Stimulated activated CD4-positive, alpha-beta T cell treated with anti-CD3 and anti-CD28 coated beads, Interleukin-15, amount 100 ng/mL, for 1 hour (primary cell): ENCODE measurements around the gene LINGO1.

ENCODE experiments used
- DNase-seq, 2 donors: peaks; one replicate each; pipeline ENCODE4 v3.0.0-alpha.2; 2020; ENCODE audit warnings: low read depth in 1 of 2, low spot score in 1 of 2

LINGO1 gene

GRCh38 chr15:77631745-77632533 is 773 bp downstream of the LINGO1 start:
- DNase-seq: peak in 1 of 2 donors; percentile 5

- no peak for DNase-seq
Measured at GRCh38 chr15:77630956-77631744, 1.6 kb downstream of the LINGO1 start.

- no peak for DNase-seq
Measured at GRCh38 chr15:77630056-77630455, 2.7 kb downstream of the LINGO1 start.

GRCh38 chr15:77629070-77630030 is 3.4 kb downstream of the LINGO1 start:
- no peak for DNase-seq

GRCh38 chr15:77628010-77628409 is 4.7 kb downstream of the LINGO1 start:
- no peak for DNase-seq

GRCh38 chr15:77627581-77627980 is 5.1 kb downstream of the LINGO1 start:
- no peak for DNase-seq

- DNase-seq: no peak
Measured at GRCh38 chr15:77627067-77627466, 5.6 kb downstream of the LINGO1 start.

GRCh38 chr15:77626002-77626401 is 6.7 kb downstream of the LINGO1 start:
- DNase-seq: no peak

GRCh38 chr15:77625376-77625775 is 7.3 kb downstream of the LINGO1 start:
- DNase-seq: no peak

- no peak for DNase-seq
Measured at GRCh38 chr15:77624868-77625267, 7.8 kb downstream of the LINGO1 start.

- no peak for DNase-seq
Measured at GRCh38 chr15:77623755-77624524, 8.8 kb downstream of the LINGO1 start.

- no peak for DNase-seq
Measured at GRCh38 chr15:77622934-77623754, 9.6 kb downstream of the LINGO1 start.

GRCh38 chr15:77622209-77622933 is 10.3 kb downstream of the LINGO1 start:
- no peak for DNase-seq

- DNase-seq: no peak
Measured at GRCh38 chr15:77621847-77622208, 10.9 kb downstream of the LINGO1 start.

- DNase-seq: no peak
Measured at GRCh38 chr15:77620960-77621647, 11.6 kb downstream of the LINGO1 start.

- DNase-seq: no peak
Measured at GRCh38 chr15:77620297-77620696, 12.4 kb downstream of the LINGO1 start.

GRCh38 chr15:77619883-77620282 is 12.8 kb downstream of the LINGO1 start:
- DNase-seq: no peak

- no peak for DNase-seq
Measured at GRCh38 chr15:77617476-77618230, 15.1 kb downstream of the LINGO1 start.
